Coronary artery (tissue), 2 donors: ENCODE data around the gene CYTL1.
"Not testable (repeated sequence)": the region's sequence is repeated elsewhere in the genome, so short reads cannot be mapped to it uniquely, and the experiment has no call there.

Source experiments
- DNase-seq: peaks from one replicate; pipeline ENCODE4 v3.0.0-alpha.2; 2017; ENCODE audit warnings: low spot score
- H3K27ac ChIP-seq, 2 donors: fragments of 200-600 bp; sonication (generic); one replicate each; pipeline ENCODE4 v1.5.1; 2016 to 2019
- H3K4me3 ChIP-seq: fragments of 200-600 bp; sonication (generic); 2 replicates; pipeline ENCODE4 v1.5.1; 2016; ENCODE audit warnings: mild to moderate bottlenecking, moderate library complexity
- CTCF ChIP-seq: fragments of 200-600 bp; sonication (generic); IDR thresholded peaks from one replicate; pipeline ENCODE4 v1.5.1; 2019; ENCODE audit warnings: antibody characterized with exemption

CYTL1 gene

GRCh38 chr4:5019274-5019673, at the start of gene CYTL1:
Gene CYTL1 (minus strand): TSS chr4:5019458. CDS start chr4:5019445, 13 bp downstream.
- H3K27ac ChIP-seq = no peak within 1 kb of the TSS
- DNase-seq = no peak
- peak within 1 kb of the TSS; percentile 62 for H3K4me3 ChIP-seq
- no peak for TF ChIP-seq CTCF

- no peak overlapping the region for H3K4me3 ChIP-seq
- no peak for TF ChIP-seq CTCF
- H3K27ac ChIP-seq = no peak overlapping the region
- DNase-seq = no peak
Measured at GRCh38 chr4:5067908-5068307, 48.6 kb upstream of the CYTL1 start.

- H3K27ac ChIP-seq, DNase-seq, H3K4me3 ChIP-seq: not testable (repeated sequence)
Measured at GRCh38 chr4:5066968-5067367, 47.7 kb upstream of the CYTL1 start.

- no peak for DNase-seq
- no peak for TF ChIP-seq CTCF
- no peak overlapping the region for H3K4me3 ChIP-seq
- H3K27ac ChIP-seq = no peak overlapping the region
Measured at GRCh38 chr4:5066101-5066500, 46.8 kb upstream of the CYTL1 start.

GRCh38 chr4:5055411-5055810, 36.2 kb upstream of the CYTL1 start:
- no peak for TF ChIP-seq CTCF
- Histone ChIP-seq H3K4me3 (no peak overlapping the region), H3K27ac (no peak overlapping the region)
- no peak for DNase-seq

GRCh38 chr4:5054532-5054931, 35.3 kb upstream of the CYTL1 start:
- H3K4me3 ChIP-seq = no peak overlapping the region
- no peak for TF ChIP-seq CTCF
- no peak overlapping the region for H3K27ac ChIP-seq
- no peak for DNase-seq

- no peak for DNase-seq
- no peak for TF ChIP-seq CTCF
- Histone ChIP-seq H3K4me3 (no peak overlapping the region), H3K27ac (no peak overlapping the region)
Measured at GRCh38 chr4:5052726-5053425, 33.6 kb upstream of the CYTL1 start.
